Esophagus mucosa (tissue), 1 donor: ENCODE measurements around the gene MSI1. TPM values are rescaled to one million over a fixed set of nuclear protein-coding genes. Genes with fewer than 3 reads are reported as not detected.
A peak's percentile ranks its signal among the peaks of the same experiment; 100 is the strongest.

Experiments
- ATAC-seq: fragments of 200-7000 bp; cut with Tn5 transposase; one replicate; pipeline ENCODE4 v1.9.1; 2020
- total RNA-seq: library from RNA; stranded (reverse); gene quantifications from one replicate; pipeline ENCODE4 v1.2.4, GENCODE V29; 2023
- donor health status: DM: yes; HTN: yes; CAD: no.

The MSI1 gene
- total RNA-seq, 1 donor from 2014 or later: 0.28 TPM

DNA sequence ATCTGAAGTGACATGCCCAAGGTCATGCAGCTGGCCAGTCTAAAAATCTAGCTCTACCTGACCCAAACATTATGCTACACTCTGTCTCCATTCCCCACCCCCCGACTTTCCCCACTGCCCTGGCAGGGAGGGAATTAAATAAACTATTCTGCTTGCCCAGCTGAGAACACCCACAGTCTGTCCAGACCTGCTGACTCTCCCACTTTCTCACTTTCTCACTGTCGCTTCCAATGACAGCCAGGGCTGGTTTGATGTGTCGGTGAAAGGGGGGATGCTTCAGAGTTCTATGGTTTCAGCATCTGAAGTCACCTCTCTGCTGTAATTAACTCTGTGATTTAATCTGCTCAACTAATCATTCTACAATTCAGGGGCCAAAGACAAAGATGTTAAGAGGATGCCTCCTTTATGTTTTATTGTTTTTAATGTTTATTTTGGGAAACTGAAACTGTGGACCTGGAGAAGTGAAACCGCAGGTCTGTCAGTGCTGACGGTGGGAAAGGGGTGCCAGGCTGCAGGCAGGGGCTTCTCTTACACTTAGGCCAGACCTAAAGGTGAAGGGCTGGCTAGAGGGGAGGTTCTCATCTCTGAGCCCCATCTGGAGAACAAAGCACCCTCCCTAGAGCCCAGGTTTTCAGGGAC lies 8.1 kb upstream of the MSI1 start:
- ATAC-seq: no peak

DNA sequence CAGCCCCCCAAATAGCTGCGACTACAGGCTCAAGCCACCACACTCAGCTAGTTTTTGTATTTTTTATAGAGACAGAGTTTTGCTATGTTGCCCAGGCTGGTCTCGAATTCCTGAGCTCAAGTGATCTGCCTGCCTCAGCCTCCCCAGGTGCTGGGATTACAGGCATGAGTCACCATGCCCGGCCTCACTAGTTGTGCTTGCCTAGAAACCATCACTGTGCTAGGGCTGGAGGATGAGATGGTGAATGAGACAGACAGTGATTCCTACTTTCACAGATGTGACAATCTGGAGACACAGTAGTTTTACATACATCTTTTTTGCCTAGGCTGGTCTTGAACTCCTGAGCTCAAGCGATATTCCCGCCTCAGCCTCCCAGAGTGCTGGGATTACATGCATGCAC lies 7.5 kb upstream of the MSI1 start:
- peak; percentile 39 for ATAC-seq

DNA sequence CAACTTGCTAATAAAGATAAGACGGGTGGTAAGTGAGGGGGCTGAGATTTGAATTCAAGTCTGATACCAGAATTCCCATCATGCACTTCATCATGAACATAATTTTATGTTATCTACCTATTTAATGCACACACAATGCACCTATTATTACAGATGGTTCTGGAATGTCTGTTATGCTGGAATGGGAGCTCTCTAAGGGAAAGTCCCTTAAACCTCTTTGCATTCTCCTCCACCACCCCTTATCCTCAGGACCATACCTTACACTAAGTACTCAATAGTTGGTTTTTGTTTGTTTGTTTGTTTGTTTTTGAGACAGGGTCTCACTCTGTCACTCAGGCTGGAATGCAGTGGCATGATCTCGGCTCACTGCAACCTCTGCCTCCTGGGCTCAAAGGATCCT lies 7.0 kb upstream of the MSI1 start:
- ATAC-seq: no peak

DNA sequence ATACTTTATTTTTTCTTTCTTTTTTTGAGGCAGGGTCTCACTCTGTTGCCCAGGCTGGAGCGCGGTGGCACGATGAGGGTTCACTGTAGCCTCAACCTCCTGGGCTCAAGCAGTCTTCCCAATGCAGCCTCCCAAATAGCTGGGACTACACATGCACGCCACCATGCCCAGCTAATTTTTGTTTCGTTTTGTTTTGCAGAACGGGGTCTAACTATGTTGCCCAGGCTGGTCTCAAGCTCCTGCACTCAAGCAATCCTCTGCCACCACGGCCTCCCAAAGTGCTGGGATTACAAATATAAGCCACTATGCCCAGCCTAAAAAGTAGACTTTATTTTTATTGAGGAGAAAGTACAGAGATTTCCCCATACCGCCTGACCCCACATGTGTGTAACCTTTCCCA lies 4.7 kb upstream of the MSI1 start:
- no peak for ATAC-seq

DNA sequence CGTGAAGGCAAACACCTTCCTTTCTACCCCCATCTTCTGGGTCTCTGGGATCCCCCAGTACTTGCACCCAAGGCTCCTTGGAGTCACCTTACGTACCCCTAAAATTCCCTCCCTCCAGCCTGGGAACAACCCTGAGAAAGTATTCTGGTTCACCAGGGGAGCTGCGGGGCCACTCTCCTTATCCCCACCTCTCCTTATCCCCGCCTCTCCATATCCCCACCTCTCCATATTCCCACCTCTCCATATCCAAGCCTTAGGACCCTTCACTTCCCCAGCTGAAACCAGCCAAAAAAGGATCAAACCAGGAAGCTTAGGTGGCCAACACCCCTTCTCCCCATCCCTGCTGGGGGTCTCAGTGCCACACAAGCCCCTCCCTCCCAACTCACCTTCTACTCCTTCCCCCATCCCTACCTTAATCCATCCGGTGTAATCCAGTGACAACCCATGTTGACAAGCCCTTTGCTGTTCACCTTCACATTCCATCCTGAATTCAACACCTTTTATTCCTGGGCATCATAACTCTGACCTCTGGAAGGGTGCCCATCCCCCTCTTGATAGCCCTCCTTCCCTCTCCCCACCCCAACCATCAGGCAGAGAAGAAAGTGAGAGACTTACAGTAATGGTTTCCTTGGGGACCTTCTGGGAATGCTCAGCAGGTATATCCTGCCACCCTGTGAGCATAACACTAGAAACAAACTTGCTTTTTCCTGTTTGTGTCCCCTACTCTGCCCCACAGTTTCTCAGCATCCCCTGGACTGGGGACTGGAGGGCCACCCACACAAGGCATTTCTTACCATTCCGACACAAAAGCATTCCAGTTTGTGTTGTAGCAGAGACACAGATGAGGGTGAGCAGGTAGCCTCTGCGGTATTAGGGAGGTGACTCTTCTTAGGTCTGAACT lies 1.6 kb upstream of the MSI1 start:
- ATAC-seq: no peak

DNA sequence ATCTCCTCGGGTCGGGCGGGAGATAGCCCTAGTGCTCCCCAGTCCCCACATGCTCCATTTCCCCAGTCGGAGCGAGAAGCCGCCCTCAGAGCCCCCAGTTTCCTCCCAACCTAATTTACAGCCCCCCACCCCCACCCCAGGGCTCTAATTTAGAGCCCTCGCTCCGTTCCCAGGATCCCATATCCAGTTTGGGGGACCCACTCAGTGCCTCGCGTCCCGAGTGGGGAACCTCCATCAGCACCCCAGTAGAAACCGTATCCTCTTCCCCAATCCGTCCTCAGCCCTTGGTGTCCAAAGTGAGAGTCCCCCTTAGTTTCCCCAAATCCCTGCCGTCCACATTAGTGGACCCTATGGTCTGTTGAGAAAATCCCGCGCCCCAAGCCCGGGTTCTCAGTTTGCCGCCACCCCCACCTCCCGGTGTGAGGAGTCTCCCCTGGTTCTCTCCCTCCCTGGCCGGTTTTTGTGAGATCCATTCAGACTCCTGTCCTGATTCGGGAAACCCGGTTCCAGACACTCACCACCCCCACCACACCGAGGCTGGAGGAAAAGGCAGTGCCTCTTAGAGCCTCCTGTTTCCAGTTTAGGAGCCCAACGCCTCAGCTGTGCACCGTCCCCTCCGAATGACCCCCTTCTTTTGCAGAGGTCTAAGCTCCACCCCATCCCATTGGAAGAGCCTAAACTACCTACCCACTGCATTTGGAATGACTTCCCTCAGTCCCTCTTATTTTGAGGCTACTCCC lies 809 bp upstream of the MSI1 start:
- no peak for ATAC-seq

DNA sequence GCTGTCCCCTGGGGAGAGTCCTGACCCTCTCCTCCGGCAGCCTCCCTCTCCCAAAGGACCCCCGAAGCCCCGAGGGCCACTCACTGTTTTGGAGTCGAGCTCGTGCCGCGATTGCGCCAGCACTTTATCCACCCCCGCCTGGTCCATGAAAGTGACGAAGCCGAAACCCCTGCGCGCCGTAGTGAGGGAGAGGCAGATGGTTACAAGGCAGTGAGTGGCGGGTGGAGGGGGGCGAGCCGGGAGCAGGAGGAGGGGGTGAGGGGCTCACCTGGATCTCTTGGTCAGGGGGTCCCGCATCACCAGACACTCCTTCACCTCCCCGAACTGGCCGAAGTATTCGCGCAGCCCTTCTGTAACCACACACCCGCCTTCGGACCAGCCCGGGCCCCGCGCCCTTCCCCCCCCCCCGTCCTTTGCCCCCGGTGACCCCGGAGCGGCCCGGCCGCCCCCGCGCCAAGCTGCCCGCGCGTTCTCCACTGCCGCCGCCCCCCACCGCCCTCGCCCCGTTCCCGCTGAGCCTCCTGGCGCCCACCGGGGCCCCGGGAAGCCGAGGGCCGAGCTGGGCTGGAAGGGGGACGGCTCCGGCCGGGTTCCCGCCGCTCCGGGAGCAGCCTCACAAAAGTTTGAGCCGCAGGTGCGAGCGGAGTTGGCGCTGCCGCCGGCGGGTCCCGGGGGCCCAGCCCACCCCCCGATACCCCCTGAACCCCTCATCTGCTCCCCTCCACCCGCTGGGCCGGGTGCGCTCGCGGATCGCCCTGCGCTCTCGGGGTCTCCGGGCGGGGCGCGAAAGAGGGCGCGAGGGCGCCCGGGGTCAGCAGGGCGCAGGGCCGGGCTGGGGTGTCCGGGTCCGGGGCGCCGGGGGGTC lies 808 bp downstream of the MSI1 start:
- ATAC-seq: peak; percentile 24

DNA sequence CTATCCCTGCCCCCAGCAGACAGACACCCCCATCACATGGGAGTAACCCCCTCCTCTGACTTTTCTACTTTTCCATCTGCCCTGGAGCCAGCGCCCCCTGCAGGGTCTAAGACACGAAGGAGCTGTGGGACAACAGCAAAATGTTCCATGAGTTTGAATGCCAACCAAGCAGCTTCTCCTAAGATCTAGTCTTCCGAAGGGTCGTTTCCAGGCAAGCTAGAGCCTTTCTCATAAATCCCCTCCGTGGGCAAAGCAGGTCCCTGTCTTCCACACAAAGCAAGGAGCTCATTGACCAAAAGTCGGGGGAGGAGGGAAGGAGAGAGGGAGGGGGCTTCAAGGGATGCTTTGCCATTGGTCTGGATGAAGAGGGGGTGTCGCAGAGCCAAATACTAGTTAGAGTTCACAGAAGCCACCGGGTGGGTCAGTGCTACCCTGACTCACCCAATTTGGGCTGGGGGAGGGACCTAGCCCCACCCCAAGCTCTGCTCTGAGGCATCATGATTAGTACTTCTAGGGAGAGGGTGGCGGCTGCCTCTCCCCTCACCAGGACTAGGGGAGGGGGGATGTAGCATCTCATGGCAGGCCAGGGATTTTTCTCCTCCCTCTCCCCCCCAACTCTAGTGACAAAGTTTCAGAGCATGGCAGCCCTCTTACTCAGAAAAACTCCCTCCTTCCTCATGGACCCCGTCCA lies 1.6 kb downstream of the MSI1 start:
- no peak for ATAC-seq

DNA sequence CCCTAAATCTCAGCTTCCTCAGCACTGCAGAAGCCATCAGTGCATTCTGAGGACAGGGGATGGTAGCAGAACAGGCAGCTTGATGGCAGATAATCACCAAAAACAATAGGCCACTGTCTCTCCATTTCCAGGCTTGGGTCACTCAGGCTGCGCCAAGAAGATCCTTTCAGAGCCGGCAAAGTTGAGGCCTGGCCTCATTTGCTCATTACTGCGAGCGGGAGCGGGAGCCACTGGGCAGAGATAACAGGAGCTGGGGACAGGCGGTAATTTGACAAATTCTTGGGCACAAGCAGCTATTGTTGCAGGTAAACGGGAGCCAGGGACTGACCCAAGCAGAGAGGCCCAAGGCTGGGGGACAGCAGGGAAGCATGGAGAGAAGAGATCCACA lies 2.1 kb downstream of the MSI1 start:
- ATAC-seq: no peak

DNA sequence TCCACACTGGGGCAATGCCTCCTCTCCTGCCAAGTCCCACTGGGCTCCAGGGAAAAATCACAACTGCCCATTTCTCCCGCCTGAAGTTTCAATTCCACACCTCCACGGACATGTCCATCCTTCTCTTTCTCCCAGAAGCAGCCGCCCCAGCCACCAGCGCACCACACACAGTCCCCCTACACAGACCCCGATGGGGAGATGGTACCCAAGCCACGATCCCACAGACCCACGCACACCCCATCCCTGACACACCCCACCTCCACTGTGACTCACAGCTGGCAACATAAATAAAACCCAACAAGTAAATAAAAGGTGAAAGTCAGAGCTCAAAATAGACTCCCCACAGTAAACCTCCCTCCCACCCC lies 2.6 kb downstream of the MSI1 start:
- ATAC-seq: no peak

DNA sequence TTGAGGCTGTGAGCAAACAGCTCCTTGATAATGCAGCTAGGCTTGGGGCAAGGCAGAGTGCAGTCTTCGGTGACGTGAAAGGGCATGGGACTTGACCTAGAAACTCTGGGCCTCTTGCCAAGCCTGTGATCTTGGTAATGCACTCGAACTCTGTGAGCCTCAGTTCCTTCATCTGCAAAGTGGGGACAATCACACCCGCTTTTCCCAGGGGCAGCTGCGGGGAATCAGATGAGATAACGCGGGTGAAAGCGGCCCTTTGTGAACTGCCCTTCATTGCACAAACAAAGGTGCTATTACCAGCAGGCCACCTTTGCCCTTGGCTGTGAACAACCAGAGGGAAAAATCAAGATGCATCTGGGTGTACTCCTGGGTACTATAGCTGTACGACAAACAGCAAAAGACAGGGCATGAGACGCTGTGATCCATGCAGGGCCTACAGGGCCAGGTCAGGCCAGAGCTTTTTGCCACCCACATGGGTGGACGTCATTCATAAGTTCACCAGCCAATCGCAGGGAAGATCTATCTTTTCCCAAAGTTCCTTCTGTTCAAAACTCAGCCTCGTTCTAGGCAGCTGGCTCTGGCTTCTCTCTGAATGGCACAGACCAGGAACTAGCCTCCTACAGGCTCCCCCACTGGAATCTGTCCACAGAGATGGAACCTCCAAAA lies 3.2 kb downstream of the MSI1 start:
- ATAC-seq: no peak

DNA sequence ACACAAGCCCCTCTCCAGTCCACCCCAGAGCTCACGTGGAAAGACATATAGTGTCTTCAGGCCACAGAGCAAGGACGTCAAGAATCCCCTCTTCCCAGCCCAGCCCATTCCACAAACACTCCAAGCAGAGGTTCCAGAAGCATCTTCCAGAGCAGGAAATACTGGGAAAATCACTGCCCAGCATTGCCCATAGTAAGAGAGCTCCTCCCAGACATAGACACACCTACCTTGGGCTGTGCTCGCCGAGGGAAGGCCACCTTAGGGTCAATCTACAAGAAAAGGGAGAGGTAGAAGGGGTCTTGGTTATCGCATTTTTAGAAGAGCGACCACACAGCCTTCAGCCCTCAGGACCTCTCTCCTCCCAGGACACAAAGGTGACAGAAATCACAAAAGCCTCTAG lies 4.5 kb downstream of the MSI1 start:
- no peak for ATAC-seq

DNA sequence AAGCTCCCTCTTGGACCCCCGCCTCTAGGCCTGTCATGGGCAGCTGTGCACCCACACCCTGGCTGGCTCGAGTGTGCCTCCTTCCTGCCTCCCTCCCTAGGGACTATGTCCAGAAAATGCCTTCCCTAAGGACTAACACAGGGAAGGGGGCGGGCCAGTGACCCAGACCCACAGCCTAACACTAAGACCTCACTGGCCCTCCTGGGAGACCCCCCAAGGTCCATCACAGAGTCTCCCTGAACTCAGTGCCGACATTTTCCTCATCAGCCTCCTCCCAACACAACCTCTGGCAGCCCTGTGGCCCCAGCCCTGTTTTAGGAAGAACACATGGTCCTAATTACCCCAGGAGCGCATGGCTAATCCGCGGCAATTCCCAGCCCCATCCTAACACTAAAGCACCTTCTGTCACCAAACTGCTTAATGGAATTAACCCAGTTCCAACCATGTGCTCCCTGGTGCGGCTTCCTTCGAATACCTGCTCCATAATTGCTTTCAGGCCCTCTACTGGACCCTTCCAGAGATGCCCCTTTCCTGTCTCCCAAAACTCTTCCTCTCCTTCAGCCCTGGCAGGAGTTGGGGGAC lies 5.6 kb downstream of the MSI1 start:
- no peak for ATAC-seq

DNA sequence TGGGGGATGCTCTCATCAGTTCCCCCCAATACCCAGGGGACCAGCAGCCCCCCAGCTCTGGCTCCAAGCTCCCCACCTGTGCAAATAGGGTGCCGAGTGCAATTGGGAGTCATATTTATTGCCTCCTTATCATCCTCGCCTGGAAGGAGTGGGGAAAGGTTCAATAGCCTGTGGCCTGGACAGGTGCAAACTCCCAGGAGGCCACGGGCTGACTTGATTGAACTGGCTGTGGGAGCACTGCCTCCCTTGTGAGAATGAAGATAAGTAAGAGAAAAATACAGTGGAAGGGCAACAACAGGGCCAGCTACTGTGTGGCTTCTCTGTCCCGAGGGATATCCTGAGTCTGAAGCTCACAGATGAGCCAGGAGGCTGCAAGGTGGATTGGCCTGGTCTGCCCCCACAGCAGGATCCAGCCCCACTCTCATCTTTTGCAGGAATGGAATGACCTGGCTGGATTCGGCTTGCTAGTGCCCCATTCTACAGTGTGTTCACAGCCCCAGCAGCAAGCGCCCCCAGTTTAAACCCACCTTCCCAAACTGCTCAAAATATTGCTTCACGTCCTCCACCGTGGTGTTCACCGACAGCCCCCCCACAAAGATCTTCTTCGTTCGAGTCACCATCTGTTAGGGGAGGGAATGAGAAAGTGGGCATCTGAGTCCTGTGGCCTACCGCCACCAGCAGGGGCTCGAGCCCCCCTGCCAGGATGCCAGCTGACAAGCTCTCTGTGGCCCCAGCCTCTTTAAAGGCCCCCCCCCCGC lies 6.3 kb downstream of the MSI1 start:
- no peak for ATAC-seq

DNA sequence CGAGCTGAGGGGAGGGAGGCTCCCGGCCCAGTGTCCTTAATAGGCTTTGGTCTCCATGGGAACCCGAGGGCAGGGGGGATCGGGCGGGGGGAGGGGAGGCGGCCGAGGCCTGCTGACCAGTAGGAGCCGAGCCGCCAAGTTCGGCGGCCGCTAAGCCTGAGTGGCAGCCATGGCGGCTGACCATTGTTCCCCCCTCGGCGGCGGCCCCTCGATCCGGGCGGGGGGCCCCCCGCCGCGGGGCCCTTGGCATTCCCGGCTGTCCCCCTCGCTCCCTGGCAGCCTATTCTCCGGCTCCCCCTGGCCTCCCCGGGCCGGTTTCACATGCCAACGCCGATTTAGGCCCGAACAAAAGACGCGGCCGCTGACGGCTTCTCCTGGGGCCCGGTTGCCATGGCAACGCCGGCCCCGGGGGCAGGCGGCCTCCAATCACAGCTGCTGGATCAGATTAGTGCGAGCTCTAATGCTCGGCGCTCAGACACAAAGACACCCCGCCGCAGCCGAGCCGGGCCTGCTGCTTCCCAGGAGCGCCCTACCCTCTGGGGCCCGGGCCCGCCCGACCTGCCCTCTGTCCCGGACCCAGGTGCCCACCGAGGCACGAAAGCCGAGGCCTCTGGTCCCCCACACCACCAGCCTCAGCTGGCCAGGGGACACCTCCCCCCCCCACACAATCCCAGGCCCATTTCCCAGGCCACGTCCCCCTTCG lies 7.3 kb downstream of the MSI1 start:
- peak; percentile 49 for ATAC-seq

DNA sequence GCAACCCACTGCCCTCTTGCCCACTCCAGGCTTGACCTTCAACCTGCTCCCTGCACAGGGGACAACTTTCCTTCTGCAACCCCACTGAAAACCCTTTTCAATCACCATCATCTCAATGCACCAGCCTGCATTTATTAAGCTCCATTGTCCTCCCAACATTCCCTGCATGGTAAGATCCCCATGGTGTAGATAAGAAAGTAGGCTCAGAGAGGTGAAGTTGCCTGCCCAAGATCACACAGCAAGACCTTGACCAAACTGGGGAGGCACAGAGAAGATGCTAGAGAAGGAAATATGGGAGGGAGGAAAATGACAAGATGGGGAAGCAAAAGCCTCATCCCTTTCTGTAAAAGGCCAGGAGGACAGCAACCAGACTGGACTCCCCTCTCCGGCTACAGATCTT lies 9.8 kb downstream of the MSI1 start:
- ATAC-seq: no peak

DNA sequence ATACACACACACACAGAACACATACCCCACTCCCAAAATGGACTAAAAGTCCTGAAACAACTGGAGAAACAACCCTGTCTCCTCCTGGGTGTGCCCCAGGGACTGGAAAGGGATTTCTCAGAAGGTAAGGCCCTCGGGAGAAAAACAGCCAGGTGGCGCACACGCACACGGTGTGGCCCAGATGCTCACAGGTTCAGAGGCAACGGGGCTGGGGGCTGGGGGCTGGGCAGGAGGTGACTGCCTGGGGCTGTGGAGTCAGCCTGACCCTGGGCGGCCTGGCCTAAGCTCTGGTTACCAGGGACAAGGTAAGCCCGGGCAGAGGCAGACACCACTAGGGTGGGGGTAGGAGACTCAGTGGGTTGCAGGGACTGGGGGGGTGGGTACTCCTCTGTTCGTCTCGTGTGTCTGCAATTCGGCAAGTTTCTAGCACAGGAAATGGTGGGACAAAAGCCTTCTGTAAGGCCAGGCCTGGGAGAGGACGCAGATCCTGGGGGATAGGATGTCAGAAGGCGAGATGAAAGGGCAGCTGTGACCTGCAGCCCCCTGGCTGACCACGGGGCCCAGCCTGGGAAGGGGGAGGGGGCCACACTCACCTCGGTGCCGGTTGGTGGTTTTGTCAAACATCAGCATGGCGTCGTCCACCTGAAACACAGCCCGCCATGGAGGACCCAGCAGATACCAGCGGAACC lies 10.4 kb downstream of the MSI1 start:
- no peak for ATAC-seq

DNA sequence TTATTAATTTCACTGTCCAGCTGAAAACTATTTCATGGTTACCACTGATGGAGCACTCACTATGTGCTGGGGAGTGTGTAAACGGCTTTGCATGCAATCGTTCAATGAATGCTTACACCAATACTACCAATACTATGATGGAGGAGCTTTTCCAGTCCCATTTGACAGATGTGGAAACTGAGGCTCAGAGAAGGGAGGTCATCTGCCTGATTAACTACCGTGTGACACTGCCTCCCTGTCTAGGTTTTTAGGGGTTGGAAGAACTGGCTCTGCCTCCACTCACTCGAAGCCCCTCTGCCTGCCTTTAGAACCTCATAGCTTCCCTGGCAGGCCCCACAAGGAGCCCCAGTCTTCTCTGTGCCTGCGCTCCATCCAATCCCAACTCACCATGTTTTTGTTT lies 11.9 kb downstream of the MSI1 start:
- ATAC-seq: no peak

DNA sequence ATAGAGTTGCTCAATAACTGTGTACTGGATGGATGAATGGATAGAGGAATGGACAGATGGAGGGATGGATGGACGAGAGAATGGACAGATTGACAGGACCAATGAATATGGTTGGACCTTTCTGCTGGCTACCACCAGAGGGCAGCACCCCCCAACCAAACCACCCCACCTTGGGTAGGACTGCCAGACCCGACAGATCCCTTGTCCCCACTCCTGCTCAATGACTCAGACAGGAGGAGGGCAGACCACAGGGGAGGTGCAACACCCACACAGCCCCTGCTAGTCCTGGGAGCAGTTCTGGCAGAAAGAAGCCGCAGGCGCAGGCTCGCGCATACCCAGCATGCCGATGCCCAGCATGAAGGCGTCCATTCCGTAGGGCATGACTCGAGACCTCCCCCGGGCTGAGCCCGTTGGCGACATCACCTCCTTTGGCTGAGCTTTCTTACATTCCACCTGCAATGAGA lies 12.4 kb downstream of the MSI1 start:
- ATAC-seq: peak; percentile 88
